ENCODE measurements around the gene NAE1. TPM values are rescaled to one million over a fixed set of nuclear protein-coding genes. Genes with fewer than 3 reads are reported as not detected.

Gene NAE1
- 10 to 100 TPM; 33.6 to 51.3 (median 43.0) TPM for total RNA-seq

DNA sequence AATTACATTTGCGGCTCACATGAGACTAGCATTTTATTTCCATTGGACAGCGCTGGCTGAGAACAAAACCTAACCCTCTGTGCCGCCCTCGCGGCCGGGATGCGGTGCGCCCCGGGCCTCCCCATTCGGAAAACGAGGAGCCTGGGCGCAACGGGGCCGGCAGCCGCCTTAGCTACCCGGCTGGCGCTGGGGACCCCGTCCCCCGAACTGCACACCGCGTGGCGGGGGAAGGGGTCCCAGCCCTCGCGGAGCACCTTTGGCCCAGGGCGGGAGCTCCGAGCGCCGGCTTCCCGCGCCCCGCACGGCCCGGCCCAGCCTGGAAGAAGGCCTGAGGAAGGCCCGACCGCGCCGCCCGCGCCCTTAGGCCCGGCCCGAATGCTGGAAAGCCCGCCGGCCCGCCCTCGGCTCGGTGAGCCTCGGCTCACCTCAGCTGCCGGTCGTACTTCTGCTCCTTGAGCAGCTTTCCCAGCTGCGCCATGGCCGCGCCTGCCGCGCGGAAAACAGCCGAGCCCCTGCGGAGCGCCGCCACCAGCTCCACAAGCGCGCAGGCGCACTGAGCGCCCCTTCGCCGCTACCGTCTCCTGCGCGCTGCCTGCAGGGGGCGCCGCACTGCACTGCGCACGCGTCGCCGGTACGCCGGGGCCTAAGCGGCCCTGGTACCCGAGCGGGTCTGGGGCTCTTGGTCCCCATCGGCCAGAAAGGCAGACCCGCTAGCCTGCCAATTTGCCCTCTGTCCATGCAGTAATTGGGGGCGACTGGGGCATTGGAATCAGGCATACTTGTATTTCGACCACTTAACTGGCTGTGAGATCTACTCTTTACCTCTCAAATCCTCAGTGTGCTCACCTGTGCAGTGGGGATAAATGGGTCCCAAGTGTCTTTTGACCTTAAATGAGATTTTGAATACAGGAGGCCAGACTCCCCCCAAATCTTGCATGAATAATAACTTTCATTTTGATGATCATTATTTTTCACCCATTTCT, at the start of gene NAE1:
Gene NAE1, minus strand, starts transcription at position 555 of the 983 bp plus-strand sequence. Its CDS starts 77 bp downstream, at position 478.
- Histone ChIP-seq H3K4me3 (peak within 1 kb of the TSS; percentile 67 to 83 (median 74)), H3K27me3 (no peaks in the 10 kb centered on the region), H3K36me3 (peaks cover 0 to 17% (median 0%) of the 10 kb centered on the region in 3 donors), H3K9me3 (no peaks in the 10 kb centered on the region), H3K27ac (peak within 1 kb of the TSS; percentile 76 to 91 (median 82)), H3K4me1 (peaks cover 3 to 17% (median 8%) of the 10 kb centered on the region in 4 donors)
- DNase-seq: peak; percentile 75 to 93 (median 92)
- TF ChIP-seq, protein P1, sequence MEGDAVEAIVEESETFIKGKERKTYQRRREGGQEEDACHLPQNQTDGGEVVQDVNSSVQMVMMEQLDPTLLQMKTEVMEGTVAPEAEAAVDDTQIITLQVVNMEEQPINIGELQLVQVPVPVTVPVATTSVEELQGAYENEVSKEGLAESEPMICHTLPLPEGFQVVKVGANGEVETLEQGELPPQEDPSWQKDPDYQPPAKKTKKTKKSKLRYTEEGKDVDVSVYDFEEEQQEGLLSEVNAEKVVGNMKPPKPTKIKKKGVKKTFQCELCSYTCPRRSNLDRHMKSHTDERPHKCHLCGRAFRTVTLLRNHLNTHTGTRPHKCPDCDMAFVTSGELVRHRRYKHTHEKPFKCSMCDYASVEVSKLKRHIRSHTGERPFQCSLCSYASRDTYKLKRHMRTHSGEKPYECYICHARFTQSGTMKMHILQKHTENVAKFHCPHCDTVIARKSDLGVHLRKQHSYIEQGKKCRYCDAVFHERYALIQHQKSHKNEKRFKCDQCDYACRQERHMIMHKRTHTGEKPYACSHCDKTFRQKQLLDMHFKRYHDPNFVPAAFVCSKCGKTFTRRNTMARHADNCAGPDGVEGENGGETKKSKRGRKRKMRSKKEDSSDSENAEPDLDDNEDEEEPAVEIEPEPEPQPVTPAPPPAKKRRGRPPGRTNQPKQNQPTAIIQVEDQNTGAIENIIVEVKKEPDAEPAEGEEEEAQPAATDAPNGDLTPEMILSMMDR (IDR thresholded peaks at IDR 0.05): peak; percentile 90 to 99 (median 98)
- TF ChIP-seq POLR2A (IDR thresholded peaks at IDR 0.05): peak; percentile 75 to 88

GRCh38 chr16:66878067-66878466, 47.3 kb upstream of the NAE1 start:
- H3K36me3 ChIP-seq: no peaks in the 10 kb centered on the region
- H3K27ac ChIP-seq: peak overlapping the region in 1 of 4 donors; percentile 7
- no peaks in the 10 kb centered on the region for H3K9me3 ChIP-seq
- DNase-seq: no peak
- H3K4me3 ChIP-seq: no peak overlapping the region
- TF ChIP-seq POLR2A (IDR thresholded peaks at IDR 0.05): no peak
- TF ChIP-seq, protein P1 (IDR thresholded peaks at IDR 0.05): peak in 1 of 6 experiments; percentile 2
- H3K4me1 ChIP-seq: peaks cover 0 to 20% (median 5%) of the 10 kb centered on the region in 4 donors
- no peaks in the 10 kb centered on the region for H3K27me3 ChIP-seq

DNA sequence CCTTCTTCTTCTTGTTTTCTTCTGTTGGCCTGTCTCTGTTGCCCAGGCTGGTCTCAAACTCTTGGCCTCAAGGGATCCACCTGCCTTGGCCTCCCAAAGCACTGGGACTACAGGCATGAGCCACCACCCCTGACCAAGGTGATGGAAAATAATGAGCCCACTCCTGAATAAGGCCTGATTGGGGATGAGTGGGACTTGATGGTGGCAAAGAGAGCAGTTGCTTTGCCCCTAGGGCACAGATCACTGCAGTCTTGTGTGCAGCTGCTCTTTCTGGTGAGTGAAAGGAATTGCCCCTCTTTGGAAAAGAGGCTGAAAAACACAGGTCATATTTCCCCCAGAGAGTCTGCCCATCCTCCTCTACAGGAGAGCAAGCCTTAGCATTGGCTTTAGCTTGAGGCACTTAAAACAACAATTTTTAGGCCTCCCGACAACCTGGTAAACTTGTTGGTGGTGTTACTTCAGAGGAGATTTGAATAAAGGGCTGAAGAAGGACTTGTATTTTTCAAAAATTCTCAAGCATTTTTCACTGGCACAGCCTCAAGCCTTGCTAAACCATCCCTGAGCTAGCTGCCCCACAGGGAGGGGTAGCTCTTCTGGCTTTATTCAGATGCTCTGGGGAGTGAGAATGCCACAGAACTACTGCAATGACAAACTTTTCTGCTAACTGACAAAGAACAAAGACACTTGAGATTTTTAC, 43.5 kb upstream of the NAE1 start:
- no peaks in the 10 kb centered on the region for H3K9me3 ChIP-seq
- TF ChIP-seq POLR2A (IDR thresholded peaks at IDR 0.05): no peak
- peak overlapping the region in 2 of 4 donors; percentile 15 to 22 for H3K27ac ChIP-seq

DNA sequence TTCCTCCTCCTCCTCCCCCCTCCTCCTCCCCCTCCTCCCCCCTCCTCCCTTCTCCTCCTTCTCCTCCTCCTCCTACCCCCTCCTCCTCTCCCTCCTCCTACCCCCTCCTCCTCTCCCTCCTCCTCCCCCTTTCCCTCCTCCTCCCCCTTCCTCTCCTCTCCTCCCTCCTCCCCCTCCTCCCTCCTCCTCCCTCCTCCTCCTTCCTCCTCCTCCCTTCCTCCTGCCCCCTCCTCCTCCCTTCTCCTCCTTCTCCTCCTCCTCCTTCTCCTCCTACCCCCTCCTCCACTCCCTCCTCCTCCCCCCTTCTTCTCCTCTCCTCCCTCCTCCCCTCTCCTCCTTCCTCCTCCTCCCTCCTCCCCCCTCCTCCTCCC, 42.9 kb upstream of the NAE1 start:
- H3K9me3 ChIP-seq: no peaks in the 10 kb centered on the region
- DNase-seq: no peak

More for the DNA sequence above, 43.5 kb upstream of the NAE1 start:
- Histone ChIP-seq H3K27me3 (no peaks in the 10 kb centered on the region), H3K36me3 (no peaks in the 10 kb centered on the region), H3K4me1 (peaks cover 0 to 22% (median 8%) of the 10 kb centered on the region in 4 donors), H3K4me3 (no peak overlapping the region)
- DNase-seq: no peak

DNA sequence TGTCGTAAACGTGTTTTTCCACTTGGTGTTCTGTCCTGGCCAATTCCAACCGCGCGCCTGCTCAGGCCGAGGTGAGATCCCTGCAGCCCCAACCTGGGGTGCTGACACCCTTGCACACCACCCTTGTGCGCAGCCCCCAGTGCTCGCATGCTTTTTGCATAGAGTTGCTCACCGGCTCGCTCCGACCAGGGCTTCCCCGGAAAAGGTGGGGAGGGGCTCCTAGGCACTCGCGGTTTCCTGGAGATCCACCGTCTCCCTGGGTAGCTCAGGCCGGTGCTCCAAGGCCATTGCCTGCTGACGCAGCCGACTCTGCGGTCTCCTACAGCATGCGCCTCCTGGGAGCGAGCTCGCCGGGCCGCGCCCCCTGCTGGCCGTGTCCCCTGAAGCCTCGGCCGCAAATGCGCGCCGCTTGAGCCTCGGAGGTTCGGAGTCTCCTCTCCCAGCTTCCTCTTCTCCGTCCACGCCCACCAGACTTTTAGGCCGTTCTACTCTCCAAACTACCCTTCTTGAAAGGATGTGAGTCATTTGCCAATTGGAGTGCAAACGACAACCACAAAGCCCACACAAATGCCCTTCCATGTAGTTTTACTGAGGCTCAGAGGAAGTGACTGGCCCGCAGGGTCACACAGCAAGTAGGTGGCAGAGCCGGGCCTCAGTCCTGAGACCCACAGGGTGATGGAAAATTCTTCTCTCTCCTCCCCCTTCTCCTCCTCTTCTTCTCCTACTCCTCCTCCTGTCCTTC, 42.3 kb upstream of the NAE1 start:
- TF ChIP-seq, protein P1 (IDR thresholded peaks at IDR 0.05): peak; percentile 80 to 95 (median 90)
- TF ChIP-seq POLR2A (IDR thresholded peaks at IDR 0.05): no peak
- Histone ChIP-seq H3K4me3 (peak overlapping the region; percentile 22 to 44 (median 40)), H3K27ac (peak overlapping the region; percentile 44 to 88 (median 71)), H3K27me3 (no peaks in the 10 kb centered on the region), H3K36me3 (no peaks in the 10 kb centered on the region), H3K9me3 (no peaks in the 10 kb centered on the region), H3K4me1 (peaks cover 0 to 21% (median 8%) of the 10 kb centered on the region in 4 donors)
- peak; percentile 85 to 96 (median 93) for DNase-seq

More for the DNA sequence above, 42.9 kb upstream of the NAE1 start:
- peak overlapping the region; percentile 44 to 88 (median 71) for H3K27ac ChIP-seq
- H3K36me3 ChIP-seq: no peaks in the 10 kb centered on the region
- H3K4me1 ChIP-seq: peaks cover 0 to 22% (median 8%) of the 10 kb centered on the region in 4 donors
- TF ChIP-seq, protein P1 (IDR thresholded peaks at IDR 0.05): no peak
- no peak for TF ChIP-seq POLR2A (IDR thresholded peaks at IDR 0.05)
- no peak overlapping the region for H3K4me3 ChIP-seq
- no peaks in the 10 kb centered on the region for H3K27me3 ChIP-seq
